Effector CD4-positive, alpha-beta T cell (primary cell): Measurements from ENCODE around the gene PTGIS.

Source experiments
- DNase-seq: peaks from one replicate; pipeline ENCODE4 v3.0.0-alpha.2; 2020

PTGIS gene

DNA sequence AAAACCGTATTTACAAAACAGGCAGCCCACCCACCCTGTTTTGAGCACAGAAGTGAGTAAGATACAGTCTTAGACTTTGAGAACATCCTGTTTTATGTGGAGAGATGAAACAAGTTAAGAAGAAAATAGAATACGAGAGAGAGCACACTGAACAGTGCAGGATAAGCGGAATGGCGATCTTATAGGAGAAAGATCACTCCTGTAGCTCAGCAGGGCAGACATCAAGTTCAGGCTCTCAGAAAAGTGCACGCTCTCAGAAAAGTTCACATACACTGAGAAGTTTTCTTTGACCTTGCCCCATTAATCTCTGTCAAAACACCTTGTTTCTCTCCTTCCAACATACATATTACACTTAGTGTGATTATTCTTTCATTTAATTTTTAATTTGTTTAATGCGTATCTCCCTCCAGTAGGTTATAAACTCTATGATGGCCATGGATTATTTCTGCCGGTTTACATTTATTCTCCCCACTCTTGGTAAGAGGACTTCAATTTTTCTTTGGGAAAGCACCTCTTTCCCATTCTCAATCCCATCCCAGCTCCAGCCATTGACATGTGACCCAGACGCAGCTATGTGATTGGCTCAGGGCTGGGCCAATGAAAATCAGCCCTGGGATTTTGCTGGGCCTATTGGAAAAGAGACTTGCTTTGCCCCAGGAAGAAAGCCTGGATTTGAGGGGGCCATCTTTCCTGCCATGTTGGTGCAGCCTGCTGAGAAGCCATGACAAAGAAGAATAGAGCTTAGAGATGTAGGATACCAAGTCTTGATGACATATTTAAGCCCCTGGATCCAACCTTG lies 101.6 kb downstream of the PTGIS start:
- DNase-seq, result no peak

DNA sequence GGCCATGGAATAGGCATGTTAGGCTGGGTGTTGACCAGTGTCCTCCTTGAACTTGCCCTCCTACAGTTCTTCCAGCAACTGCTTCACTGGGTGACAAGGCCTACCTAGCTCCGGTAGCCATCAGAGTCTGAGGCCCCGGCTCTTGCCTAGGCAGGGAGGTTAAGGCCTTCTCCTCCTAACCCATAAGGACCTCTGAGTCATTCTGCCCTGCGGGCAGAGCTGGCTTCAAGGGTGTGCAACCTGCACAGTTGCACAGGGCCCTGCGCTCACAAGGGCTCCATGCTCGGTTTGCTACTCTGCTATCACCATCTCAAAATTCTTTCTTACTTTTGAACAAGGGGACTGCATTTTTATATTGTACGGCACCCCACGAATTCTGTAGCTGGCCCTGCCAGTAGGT lies 103.4 kb downstream of the PTGIS start:
- DNase-seq, result no peak

DNA sequence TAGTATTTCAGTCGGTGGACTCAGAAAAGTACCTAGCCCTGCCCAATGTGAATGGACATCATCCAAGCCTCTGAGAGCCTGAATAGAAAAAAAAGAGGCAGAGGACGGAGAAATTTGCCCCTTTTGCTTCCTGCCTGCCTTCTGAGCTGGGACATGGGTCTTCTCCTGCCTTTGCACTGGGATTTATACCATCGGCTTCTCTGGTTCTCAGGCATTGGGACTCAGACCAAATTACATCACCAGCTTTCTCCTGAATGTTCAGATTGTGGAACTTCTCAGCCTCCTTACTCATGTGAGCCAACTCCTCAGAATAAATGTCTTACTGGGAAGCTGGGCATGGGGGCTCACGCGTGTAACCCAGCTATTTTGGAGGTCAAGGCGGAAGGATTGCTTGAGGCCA lies 105.3 kb downstream of the PTGIS start:
- no peak for DNase-seq

DNA sequence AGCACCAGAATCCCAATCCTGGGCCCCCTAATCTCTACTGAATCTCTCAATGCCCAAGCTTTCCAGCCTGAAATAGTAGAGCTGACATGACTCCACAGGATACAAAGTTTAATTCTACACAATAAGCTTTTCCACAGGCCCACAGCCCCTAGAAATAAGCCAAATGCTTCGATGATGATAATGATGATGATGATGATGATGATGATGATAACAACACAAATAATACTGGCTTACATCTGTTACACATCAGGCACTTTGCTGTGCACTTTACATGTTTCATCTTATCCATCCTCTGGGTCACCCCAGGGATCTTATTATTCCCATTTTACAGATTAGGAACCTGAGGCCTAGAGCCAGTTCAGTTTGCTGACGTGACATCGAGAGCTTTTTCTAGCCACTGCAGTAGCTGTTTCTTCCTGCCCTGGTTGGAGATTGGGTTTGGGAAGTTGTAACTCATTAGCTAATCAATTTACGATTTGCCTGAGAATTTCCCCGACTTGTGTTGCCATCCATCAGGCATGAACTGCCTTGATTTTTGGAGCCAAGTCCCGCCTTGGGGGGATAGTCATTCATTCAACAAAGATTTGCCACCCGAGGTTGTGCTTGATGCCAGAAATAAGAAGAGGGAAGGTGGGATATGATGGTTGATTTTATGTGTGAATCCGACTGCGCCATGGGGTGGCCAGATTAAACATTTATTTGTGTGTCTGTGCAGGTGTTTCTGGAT lies 105.9 kb downstream of the PTGIS start:
- DNase-seq, result no peak

DNA sequence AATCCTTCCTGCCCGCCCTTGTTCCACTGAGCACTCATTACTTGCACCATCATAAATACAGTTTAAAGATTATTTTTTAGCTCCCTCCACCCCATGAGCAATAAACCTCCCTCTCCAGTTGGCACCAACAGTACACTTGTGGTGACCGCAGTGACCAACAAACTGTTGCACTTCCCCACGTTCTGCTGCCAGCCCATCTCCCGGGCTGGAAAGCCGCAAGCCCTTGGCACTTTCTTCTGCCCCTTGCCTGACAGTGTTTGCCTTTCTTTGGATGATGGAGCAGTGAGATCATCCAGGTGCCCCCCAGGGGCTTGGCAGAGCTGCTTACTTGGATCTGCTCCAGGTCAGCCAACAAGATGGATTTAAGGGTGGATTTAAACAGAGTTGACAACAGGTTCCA lies 107.0 kb downstream of the PTGIS start:
- no peak for DNase-seq

DNA sequence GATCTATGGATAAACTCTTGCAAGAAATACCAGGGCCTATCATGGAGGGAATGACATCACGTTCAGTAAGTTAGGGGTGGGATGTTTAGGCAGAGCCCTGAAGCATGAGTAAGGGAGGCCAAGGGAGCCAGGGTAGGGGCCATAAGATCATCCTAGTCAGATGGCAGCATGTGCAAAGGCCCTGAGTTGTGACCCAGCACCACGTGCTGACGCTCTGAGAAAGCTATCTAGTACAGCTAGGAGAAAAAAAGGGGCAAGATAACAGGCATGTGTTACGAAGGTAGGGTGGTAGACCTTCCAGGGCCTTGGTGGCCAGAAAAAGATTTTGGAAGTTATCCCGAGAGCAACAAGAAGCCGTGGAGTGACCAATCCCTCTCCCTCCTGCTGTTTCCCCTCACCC lies 107.8 kb downstream of the PTGIS start:
- DNase-seq, result no peak

DNA sequence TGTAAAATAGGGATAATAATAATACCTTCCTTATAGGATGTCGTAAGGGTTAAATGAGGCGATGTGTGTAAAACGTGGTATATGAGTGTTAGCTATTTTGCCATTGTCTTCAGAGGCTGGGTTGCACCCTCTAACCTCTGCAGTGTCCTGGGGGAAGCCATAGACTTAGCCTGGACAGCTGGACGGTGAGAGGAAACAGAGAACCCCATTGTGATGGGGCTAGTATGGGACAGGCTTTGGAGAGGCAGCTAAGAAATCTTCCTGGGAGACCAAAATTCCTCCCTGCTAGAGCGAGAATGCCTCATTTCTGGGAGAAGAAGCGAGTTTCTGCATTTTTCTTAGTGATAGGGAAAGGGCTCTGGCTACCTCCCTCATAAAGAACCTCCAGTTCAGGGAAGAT lies 108.3 kb downstream of the PTGIS start:
- DNase-seq, result no peak

DNA sequence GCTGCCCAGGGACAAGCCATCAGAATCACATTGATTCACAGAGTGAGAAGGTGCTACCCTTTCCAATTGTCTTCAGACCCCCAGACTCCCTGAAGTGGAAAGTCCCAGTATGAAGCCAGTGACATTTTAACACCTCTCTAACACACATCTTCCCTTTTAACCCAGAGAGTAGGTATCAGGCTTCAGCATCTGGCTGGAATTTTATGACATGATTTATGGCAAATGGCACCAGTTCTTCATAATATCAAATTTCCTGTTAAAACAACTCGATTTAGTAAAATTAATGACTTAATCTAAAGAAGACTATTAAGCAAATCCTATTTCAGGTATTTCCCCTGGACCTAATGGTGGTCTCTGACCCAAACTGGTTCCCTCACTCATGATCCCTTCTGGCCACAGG lies 110.5 kb downstream of the PTGIS start:
- no peak for DNase-seq

DNA sequence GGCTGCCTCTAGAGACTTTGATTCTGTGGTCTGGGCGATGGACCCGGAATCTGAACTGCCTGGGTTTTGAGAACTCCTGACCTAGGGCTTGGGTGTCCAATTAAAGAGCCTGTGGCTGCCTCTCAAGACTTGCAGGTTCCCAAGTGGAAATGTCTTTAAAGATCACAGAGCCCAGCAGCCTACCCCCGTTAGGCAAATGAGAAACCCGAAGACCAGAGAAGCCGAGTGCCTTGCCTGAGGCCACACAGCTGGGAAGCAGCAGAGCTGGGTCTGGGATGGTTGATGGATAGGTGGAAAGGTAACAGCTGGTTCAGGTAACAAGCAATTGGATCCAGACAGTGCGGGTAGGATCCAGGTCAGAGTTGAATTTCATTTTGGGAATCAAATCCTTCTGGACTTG lies 111.3 kb downstream of the PTGIS start:
- no peak for DNase-seq

DNA sequence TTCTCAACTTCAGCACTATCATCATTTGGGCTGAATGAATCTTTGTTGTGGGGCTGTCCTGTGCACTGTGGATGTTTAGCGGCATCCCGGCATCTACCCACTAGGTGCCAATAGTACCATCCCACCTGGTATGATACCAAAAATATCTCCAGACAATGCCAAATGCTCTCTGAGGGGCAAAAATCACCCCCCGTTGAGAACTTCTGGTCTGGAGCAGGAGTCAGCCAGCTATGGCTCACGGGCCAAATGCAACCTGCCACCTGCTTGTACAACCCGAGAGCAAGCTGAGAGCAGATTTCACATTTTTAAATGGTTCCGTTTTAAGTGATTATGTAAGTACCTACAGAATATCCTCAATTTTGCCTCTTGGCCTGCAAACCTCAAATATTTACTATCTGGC lies 112.2 kb downstream of the PTGIS start:
- DNase-seq, result no peak
